Fibroblast of lung (primary cell): ENCODE results near the gene IP6K3.

Experiments used
- CTCF ChIP-seq, 2 donors: IDR thresholded peaks in 1 of 2; conservative IDR thresholded peaks in 1 of 2; 1 replicate in 1 of 2; 2 replicates in 1 of 2; pipeline ENCODE4 v1.5.1; 2011 to 2012; ENCODE audit warnings: low read length in 2 of 2, control low read depth in 1 of 2, inconsistent platforms in 1 of 2, low read depth in 1 of 2, mild to moderate bottlenecking in 1 of 2
- EZH2 ChIP-seq: IDR thresholded peaks from 2 replicates; pipeline ENCODE4 v1.5.1; 2012; ENCODE audit warnings: low read length, control low read depth, mild to moderate bottlenecking; ENCODE audit errors: missing control alignments

DNA sequence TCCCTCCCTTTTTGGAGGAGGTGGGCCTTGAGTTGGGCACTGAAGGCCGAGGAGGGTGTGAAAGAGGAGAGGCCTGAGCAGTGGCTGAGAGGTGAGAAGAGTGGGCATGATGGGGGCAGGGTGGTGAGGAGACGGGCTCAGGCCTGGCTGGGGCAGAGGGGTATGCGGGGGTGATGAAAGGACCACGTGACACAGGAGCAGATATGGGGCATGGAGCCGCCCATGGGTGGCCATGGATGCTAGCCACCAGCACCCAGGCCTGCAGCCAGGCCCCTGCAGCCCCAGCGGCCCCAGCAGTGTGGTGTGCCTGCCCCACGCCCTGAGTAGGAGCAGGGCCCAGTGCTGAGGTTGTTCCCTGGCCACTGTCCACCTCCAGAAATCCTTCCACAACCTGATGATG lies 61.7 kb downstream of the IP6K3 start:
- TF ChIP-seq CTCF (conservative IDR thresholded peaks at IDR 0.05 in 1 of 2, IDR thresholded peaks at IDR 0.05 in 1 of 2; ENCODE audit: low read depth in 1 of 2, low read length in 2 of 2), result no peak
- TF ChIP-seq EZH2, result no peak
